Measurements from ENCODE around the gene TNNC2. TPM values are rescaled to one million over a fixed set of nuclear protein-coding genes. Genes with fewer than 3 reads are reported as not detected.

TNNC2 gene
- total RNA-seq, 1 donor from 2014 or later: 0.52 TPM

DNA sequence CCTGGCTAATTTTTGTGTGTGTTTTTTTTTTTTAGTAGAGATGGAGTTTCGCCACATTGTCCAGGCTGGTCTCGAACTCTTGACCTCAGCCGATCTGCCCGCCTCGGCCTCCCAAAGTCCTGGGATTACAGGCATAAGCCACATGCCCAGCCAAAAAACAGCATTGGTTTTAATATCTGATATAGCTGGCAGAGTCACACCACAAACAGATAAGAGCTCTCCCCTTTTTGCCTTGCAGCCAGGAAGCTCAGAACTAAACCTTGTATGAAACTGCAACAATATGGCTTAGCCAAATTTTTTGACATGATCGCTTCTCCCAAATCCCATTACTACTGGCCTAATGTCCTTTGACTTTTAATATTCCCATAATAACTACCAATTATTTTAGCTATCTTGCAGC is 25.2 kb upstream of the TNNC2 start:
- no peaks in the 10 kb centered on the region for H3K36me3 Mint-ChIP-seq (ENCODE audit: low read depth)
- TF ChIP-seq, protein P1, sequence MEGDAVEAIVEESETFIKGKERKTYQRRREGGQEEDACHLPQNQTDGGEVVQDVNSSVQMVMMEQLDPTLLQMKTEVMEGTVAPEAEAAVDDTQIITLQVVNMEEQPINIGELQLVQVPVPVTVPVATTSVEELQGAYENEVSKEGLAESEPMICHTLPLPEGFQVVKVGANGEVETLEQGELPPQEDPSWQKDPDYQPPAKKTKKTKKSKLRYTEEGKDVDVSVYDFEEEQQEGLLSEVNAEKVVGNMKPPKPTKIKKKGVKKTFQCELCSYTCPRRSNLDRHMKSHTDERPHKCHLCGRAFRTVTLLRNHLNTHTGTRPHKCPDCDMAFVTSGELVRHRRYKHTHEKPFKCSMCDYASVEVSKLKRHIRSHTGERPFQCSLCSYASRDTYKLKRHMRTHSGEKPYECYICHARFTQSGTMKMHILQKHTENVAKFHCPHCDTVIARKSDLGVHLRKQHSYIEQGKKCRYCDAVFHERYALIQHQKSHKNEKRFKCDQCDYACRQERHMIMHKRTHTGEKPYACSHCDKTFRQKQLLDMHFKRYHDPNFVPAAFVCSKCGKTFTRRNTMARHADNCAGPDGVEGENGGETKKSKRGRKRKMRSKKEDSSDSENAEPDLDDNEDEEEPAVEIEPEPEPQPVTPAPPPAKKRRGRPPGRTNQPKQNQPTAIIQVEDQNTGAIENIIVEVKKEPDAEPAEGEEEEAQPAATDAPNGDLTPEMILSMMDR (IDR thresholded peaks at IDR 0.05): no peak

DNA sequence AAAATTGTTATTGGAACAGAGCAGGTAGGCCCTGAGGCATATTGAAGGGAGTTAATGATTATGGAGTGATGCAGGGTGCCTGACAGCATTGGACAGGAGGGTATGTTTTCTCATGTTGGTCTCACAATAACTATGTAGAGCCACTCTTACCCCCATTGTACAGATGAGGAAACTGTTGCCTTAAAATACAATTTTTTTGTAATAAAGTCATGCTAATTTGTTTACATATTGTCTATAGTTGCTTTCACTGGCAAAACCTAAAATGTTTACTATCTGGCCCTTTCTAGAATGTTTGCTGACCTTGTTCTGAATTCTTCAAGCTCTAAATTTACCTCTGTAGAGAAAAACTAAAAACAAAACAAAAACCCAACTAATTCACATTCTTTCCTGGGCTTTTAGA is 24.4 kb upstream of the TNNC2 start:
- peaks cover 10% of the 10 kb centered on the region for H3K4me1 Mint-ChIP-seq (ENCODE audit: low read depth)
- no peak for DNase-seq (ENCODE audit: low spot score)
- H3K27me3 Mint-ChIP-seq (ENCODE audit: low read depth): no peaks in the 10 kb centered on the region
- no peaks in the 10 kb centered on the region for H3K9me3 Mint-ChIP-seq (ENCODE audit: low read depth)
- TF ChIP-seq, protein P1 (IDR thresholded peaks at IDR 0.05): no peak
- no peak overlapping the region for H3K27ac Mint-ChIP-seq (ENCODE audit: unreplicated experiment)
- no peaks in the 10 kb centered on the region for H3K36me3 Mint-ChIP-seq (ENCODE audit: low read depth)
- no peak overlapping the region for H3K4me3 Mint-ChIP-seq (ENCODE audit: unreplicated experiment)

More for the DNA sequence above, 25.2 kb upstream of the TNNC2 start:
- Mint-ChIP-seq H3K27me3 (ENCODE audit: low read depth) (no peaks in the 10 kb centered on the region), H3K9me3 (ENCODE audit: low read depth) (no peaks in the 10 kb centered on the region), H3K4me3 (ENCODE audit: unreplicated experiment) (no peak overlapping the region), H3K4me1 (ENCODE audit: low read depth) (peaks cover 14% of the 10 kb centered on the region), H3K27ac (ENCODE audit: unreplicated experiment) (no peak overlapping the region)
- no peak for DNase-seq (ENCODE audit: low spot score)

DNA sequence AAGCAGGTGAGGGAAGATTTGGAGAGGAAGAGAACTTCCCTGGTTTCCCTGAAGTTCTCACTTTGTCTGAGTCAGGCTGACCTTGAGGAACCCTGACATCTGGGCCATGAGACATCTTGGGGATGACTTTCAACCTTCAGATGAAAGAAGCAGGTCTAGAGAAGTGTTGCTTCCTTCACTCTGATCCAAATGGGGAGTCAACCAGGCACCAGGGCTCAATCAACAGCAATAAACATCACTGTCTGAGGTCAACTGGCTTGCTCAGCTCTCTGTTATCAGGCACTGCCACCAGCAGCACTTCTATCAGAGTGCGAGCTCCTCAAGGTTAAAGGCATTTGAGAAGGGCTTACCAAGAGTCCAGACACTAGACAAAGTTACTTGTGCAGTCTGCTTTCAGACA is 23.8 kb upstream of the TNNC2 start:
- no peak overlapping the region for H3K27ac Mint-ChIP-seq (ENCODE audit: unreplicated experiment)
- H3K9me3 Mint-ChIP-seq (ENCODE audit: low read depth): no peaks in the 10 kb centered on the region
- TF ChIP-seq, protein P1 (IDR thresholded peaks at IDR 0.05): no peak
- H3K27me3 Mint-ChIP-seq (ENCODE audit: low read depth): no peaks in the 10 kb centered on the region
- DNase-seq (ENCODE audit: low spot score): no peak
- no peaks in the 10 kb centered on the region for H3K36me3 Mint-ChIP-seq (ENCODE audit: low read depth)
- peaks cover 4% of the 10 kb centered on the region for H3K4me1 Mint-ChIP-seq (ENCODE audit: low read depth)
- H3K4me3 Mint-ChIP-seq (ENCODE audit: unreplicated experiment): no peak overlapping the region

DNA sequence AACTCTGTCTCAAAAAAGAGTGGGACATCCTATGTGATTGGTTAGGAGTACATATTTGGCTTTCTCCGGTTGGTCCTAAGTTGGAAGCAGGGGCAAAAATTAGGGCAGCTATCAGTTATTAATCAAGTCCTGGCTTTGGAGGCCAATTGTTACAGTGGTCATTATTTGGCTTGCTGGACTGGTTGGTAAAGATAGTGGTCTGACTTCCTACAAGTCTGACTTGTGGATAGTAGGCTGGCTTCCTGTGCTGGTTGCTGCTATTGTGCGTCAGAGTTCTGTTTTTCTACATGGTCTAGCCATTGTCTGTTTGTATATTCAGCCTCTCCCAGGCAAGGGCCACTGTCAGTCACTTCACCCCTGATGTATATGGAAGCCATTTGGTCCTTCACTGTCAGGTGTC is 23.1 kb upstream of the TNNC2 start:
- no peak overlapping the region for H3K27ac Mint-ChIP-seq (ENCODE audit: unreplicated experiment)
- H3K36me3 Mint-ChIP-seq (ENCODE audit: low read depth): no peaks in the 10 kb centered on the region
- H3K4me3 Mint-ChIP-seq (ENCODE audit: unreplicated experiment): no peak overlapping the region
- H3K27me3 Mint-ChIP-seq (ENCODE audit: low read depth): no peaks in the 10 kb centered on the region
- TF ChIP-seq, protein P1 (IDR thresholded peaks at IDR 0.05): no peak
- H3K9me3 Mint-ChIP-seq (ENCODE audit: low read depth): no peaks in the 10 kb centered on the region
- peaks cover 2% of the 10 kb centered on the region for H3K4me1 Mint-ChIP-seq (ENCODE audit: low read depth)
- no peak for DNase-seq (ENCODE audit: low spot score)

DNA sequence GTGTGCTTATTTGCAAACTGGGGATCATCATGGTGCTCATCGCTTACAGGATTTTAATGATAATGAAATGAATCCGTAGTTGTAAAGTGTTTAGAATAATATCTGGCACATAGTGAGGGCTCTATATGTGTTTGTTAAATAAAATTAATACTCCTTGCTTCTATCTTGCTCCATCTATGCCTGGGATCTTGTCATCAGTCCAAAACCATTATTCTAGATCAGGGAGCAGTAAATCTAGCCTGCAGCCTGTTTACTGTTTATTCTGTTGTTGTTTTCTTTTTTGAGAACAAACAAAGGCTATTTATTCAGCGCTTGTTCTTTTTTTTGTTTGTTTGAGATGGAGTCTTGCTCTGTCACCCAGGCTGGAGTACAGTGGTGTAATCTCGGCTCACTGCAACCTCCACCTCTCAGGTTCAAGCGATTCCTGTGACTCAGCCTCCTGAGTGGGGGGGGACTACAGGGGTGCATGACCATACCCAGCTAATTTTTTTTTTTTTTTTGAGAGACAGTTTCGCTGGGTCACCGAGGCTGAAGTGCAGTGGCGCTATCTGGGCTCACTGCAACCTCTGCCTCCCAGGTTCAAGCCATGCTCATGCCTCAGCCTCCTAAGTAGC is 22.0 kb upstream of the TNNC2 start:
- DNase-seq (ENCODE audit: low spot score): no peak
- Mint-ChIP-seq H3K27me3 (ENCODE audit: low read depth) (no peaks in the 10 kb centered on the region), H3K36me3 (ENCODE audit: low read depth) (no peaks in the 10 kb centered on the region), H3K4me3 (ENCODE audit: unreplicated experiment) (no peak overlapping the region), H3K9me3 (ENCODE audit: low read depth) (no peaks in the 10 kb centered on the region), H3K4me1 (ENCODE audit: low read depth) (no peaks in the 10 kb centered on the region), H3K27ac (ENCODE audit: unreplicated experiment) (no peak overlapping the region)
- TF ChIP-seq, protein P1 (IDR thresholded peaks at IDR 0.05): no peak

All from chondrocyte (in vitro differentiated cells).